SIG-M5 (cell line): ENCODE measurements around the gene PTPN4.
A peak's percentile ranks its signal among the peaks of the same experiment; 100 is the strongest.

Experiments
- DNase-seq: peaks from one replicate; lab custom pipeline; 2025; lab: John Stamatoyannopoulos, UW

The PTPN4 gene

DNA sequence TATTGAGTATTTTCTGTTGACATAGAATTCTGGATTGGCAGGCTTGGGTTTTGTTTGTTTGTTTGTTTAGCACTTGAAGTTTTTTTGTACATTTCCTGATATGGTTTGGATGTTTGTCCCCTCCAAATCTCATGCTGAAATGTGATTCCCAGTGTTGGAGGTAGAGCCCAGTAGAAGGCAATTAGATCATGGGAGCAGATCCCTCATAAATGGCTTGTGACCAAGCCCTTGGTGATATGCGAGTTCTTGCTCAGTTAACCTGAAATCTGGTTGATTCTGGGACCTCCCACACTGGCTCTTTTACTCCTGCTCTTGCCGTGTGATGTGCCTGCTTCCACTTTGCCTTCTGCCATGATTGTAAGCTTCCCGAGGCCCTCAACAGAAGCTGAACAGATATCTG, 98.0 kb downstream of the PTPN4 start:
- no peak for DNase-seq

DNA sequence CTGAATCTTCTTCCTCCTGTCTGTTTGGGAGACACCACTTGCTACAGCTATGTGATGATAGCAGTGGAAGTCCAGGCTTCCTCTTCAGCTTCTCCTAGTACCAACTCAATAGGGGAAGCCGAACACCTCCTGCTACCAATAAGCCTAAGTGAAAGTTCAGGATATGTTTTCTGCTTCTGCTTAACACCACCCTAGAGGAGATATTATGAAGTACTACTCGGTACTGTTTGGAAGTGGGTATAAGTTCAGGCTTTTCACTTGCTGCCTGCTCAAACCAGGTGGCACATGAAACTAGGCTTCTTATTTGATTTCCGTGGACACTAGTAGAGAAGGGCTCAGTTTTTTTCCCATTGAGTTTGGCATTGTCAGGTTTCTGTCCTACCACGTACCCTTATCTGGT, 99.8 kb downstream of the PTPN4 start:
- DNase-seq, result no peak

DNA sequence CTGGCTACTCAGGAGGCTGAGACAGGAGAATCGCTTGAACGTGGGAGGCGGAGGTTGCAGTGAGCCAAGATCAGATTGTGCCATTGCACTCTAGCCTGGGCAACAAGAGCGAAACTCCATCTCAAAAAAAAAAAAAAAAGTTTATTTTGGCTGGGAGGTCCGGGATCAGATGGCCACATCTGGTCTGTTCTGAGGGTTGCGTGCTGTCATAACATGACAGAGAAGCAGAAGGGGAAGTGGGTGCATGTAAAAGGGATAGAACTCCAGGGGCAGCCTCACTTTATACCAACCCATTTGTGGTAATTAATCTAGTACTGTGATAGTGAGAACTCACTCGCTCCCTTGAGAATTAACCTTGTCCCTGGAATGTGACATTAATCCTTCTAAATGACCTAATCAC, 101.2 kb downstream of the PTPN4 start:
- DNase-seq, result no peak

GRCh38 chr2:119862127-119862889, 102.6 kb downstream of the PTPN4 start:
- no peak for DNase-seq

- peak; percentile 14 for DNase-seq
These were observed 104.6 kb downstream of the PTPN4 start for GRCh38 chr2:119864318-119864717.

- DNase-seq, result no peak
These were observed 112.0 kb downstream of the PTPN4 start for GRCh38 chr2:119871725-119872124.

DNA sequence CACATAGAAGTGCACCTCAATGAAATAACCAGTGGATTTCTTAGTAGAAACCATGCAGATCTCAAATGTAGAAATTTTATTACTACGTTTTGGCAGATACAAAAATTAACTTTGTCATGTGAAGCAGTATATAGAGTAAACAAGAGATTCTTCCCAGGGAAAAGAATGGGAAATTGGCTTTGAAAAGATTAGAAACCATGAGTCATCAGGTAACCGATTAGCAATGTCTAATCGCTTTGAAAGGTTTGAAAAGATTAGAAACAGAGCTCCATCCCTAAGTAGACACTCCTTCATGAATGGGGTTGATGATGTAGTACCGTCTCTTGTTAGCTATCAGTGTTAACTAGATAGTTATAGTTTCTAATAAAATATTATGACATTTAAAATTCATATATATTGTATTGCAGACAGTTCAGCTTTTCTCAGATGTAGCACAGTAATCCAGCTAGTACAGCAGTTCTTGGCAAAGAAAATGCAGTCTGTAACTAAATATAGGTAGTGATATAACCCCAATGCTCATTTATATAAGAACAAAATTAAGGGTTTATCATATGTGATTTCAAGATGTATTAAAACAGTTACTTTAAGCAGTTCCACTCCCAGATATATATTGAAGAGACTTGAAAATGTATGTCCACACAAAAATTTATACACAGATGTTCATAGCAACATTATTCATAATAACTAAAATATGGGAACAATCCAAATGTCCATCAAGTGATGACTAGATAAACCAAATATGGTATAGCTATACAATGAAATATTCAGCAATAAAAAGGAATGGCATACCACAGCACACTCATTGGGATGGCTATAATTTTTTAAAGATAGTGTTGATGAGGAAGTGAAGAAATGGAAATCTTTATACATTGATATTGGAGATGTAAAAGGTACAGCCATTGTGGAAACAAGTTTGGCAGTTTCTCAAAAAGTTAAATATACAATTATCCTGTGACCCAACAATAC, 113.9 kb downstream of the PTPN4 start:
- no peak for DNase-seq

GRCh38 chr2:119879502-119879901, 119.8 kb downstream of the PTPN4 start:
- no peak for DNase-seq

DNA sequence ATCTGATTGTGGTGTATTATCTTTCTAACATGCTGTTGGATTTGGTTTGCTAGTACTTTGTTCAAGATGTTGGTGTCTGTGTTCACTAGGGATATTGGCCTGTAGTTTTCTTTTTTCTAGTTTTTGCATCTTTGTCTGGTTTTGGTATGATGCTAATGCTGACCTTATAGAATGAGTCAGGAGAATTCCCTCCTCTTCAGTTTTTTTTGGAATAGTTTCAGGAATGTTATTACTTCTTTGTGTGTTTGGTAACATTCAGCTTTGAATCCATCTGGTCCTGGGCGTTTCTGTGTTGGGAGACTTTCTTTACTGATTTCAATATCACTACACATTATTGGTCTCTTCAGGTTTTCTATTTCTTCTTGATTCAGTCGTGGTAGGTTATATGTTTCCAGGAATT, 129.0 kb downstream of the PTPN4 start:
- DNase-seq, result no peak

DNA sequence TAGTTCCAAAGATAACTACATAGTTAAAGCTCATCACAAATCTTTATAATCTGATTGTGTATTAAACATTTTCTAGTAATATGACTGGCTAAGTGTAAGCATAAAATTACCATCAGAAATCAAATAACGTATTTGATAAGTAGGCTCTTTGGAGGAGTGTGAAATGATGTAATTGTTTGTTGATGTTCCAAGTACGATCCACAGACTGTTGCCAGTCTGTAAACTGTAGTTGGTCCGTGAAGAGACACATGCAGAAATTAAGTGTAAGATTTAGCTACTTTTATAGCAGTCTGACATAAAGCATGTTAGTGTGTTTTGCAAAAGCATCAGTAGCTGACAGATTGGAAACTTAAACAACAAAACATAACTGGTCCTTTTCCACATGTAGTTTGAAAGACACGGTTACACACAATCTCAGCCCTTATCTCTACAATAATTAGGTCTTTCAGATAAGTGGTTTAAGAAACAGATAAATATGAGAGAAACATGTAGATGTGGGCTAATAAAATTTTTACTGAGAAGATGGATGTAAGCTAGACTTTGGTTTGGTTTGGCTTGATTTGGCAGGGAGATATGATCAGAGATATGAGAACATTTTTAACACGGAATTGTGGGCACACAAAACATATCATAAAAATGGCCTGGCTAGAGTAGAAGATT, 138.1 kb downstream of the PTPN4 start:
- DNase-seq, result no peak

DNA sequence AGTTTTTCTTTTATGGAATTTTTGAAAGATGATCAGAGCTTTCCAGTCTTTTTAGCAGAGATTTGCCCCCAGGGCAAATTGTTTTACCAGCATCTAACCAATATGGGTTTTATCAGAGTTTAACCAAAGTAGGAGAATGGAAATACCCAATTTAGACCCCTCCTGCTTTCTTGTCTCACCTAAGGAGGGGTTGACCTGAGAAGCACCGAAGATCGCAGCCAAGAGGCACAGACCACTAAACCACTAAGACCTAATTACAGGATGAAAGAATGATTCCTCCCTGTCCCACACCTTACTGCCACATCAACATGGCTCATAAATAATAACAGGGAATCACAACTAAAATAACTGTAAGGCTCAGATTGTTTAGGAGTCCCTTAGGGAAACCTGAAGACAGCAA, 141.3 kb downstream of the PTPN4 start:
- no peak for DNase-seq

DNA sequence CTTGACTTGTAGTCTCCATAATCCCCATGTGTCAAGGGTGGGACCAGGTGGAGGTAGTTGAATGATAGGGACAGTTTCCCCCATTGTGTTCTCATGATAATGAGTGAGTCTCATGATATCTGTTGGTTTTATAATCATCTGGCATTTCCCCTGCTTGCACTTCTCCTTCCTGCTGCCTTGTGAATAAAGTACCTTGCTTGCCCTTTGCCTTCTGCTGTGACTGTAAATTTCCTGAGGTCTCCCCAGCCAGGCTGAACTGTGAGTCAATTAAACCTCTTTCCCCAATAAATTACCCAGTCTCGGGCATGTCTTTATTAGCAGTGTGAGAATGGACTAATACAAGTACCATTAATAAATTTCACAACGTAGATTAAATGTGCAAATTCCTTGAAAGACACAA, 150.8 kb downstream of the PTPN4 start:
- DNase-seq, result no peak

DNA sequence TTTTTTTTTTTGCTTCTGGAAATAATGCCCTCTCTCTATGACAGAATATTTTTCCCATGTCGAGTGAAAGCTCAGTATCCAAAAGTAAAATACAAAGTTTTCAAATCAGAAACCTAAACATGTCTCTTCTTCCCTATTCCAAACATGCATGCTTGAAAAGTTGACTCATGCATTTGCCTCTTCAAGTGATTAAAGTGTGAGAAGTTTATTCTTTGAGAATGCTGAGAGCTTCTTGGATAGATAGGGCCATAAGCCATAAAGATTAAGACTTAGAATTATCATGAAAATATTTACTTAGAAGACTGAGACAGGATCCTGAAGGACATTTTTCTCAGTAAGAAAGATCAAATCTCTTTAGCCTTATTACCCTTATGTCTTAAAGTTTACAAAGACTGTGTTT, 154.5 kb downstream of the PTPN4 start:
- DNase-seq, result no peak

- DNase-seq, result no peak
These were observed 162.1 kb downstream of the PTPN4 start for GRCh38 chr2:119921825-119922224.

- DNase-seq, result no peak
These were observed 163.0 kb downstream of the PTPN4 start for GRCh38 chr2:119922699-119923098.

- no peak for DNase-seq
These were observed 169.8 kb downstream of the PTPN4 start for GRCh38 chr2:119929537-119929936.

DNA sequence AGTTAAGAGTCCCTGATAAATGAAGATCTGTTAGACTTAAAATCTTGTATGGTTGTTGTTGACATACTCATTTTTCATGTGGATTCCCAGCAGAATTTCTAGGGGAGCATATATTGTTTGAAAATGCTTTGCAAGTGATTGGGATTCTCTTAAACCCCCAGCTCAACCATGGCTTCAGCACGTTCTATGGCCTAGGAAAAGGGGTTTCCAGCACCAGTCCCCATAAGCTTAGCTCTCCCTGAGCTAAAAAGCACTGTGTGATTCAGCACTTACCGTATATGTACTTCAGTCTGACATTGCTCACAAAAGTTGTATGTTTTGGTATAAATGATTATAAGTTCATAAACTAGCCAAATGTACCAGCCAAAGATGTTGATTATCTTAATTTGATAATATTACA, 173.1 kb downstream of the PTPN4 start:
- DNase-seq, result no peak

- no peak for DNase-seq
These were observed 174.6 kb downstream of the PTPN4 start for GRCh38 chr2:119934319-119934718.

DNA sequence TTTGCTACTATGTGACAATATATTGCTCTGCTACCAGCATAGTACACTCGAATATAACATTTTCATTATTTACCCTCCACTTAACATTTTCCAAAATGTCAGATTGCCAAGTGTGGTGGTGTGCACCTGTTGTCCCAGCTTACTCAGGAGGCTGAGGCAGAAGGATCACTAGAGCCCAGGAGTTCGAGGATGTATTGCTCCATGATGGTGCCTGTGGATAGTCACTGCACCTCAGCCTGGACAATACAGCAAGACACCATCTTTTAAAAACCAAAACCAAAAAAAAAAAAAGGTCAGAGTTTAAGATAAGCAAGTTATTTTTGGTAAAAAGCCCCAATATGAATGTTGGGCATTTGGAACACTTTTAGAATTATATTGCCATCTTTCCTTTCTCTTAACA, 178.0 kb downstream of the PTPN4 start:
- DNase-seq, result no peak

GRCh38 chr2:119939915-119940314, 180.2 kb downstream of the PTPN4 start:
- DNase-seq, result no peak

- DNase-seq, result no peak
These were observed 181.1 kb downstream of the PTPN4 start for GRCh38 chr2:119940856-119941255.

GRCh38 chr2:119941388-119941787, 181.7 kb downstream of the PTPN4 start:
- no peak for DNase-seq
